Body of pancreas (tissue), 4 donors: Measurements from ENCODE around the gene RB1.

Experiments
- CTCF ChIP-seq, 7 experiments: fragments of 450-650 bp in 4 of 7; fragments of 200-600 bp in 3 of 7; sonication (generic) in 3 of 7; IDR thresholded peaks; one replicate each; pipeline ENCODE4 v1.5.1; 2016 to 2019; ENCODE audit warnings: antibody characterized with exemption in 7 of 7
- POLR2A ChIP-seq, 3 donors: fragments of 450-650 bp; IDR thresholded peaks; one replicate each; pipeline ENCODE4 v1.6.1; 2016; ENCODE audit warnings: antibody characterized with exemption in 3 of 3, mild to moderate bottlenecking in 2 of 3

GRCh38 chr13:48486362-48486761, 182.8 kb downstream of the RB1 start:
- TF ChIP-seq POLR2A (IDR thresholded peaks at IDR 0.05) (no peak), CTCF (IDR thresholded peaks at IDR 0.05) (no peak)
